Thymus (tissue), 11 donors: ENCODE measurements around the gene LAD1. TPM values are rescaled to one million over a fixed set of nuclear protein-coding genes. Genes with fewer than 3 reads are reported as not detected.

Source experiments
- DNase-seq, 9 donors: peaks; one replicate each; pipeline ENCODE4 v3.0.0-alpha.2; 2013; ENCODE audit warnings: low spot score in 9 of 9, low read depth in 6 of 9, missing footprints in 1 of 9
- H3K27ac ChIP-seq, 2 donors: one replicate each; pipeline ENCODE4 v1.5.1; 2013; ENCODE audit warnings: control low read depth in 1 of 2, low read depth in 1 of 2, low read length in 1 of 2, mild to moderate bottlenecking in 1 of 2, moderate library complexity in 1 of 2
- H3K27me3 ChIP-seq, 2 donors: one replicate each; pipeline ENCODE4 v1.5.1; 2013; ENCODE audit warnings: low read length in 1 of 2; ENCODE audit not compliant: control insufficient read depth in 2 of 2, insufficient read depth in 1 of 2
- H3K36me3 ChIP-seq, 2 donors: one replicate each; pipeline ENCODE4 v1.5.1; 2013; ENCODE audit warnings: low read length in 1 of 2, mild to moderate bottlenecking in 1 of 2, moderate library complexity in 1 of 2; ENCODE audit not compliant: control insufficient read depth in 2 of 2, insufficient read depth in 2 of 2
- H3K4me1 ChIP-seq, 2 donors: one replicate each; pipeline ENCODE4 v1.5.1; 2013; ENCODE audit warnings: low read length in 2 of 2; ENCODE audit not compliant: control insufficient read depth in 2 of 2, insufficient read depth in 2 of 2
- H3K4me3 ChIP-seq, 2 donors: one replicate each; pipeline ENCODE4 v1.5.1; 2013; ENCODE audit warnings: low read length in 2 of 2, control low read depth in 1 of 2, mild to moderate bottlenecking in 1 of 2
- H3K9me3 ChIP-seq, 2 donors: one replicate each; pipeline ENCODE4 v1.5.1; 2013; ENCODE audit warnings: low read length in 1 of 2, mild to moderate bottlenecking in 1 of 2; ENCODE audit not compliant: control insufficient read depth in 2 of 2, insufficient read depth in 1 of 2
- WGBS: extraction: QIAGEN DNeasy Blood & Tissue Kit; methylation state at CpG from one replicate; pipeline ENCODE4 v1.1.7; 2013; 5-methylcytosine and 5-hydroxymethylcytosine counted together
- polyA plus RNA-seq: library from polyadenylated mRNA; stranded (reverse); fragments of 200-250 nt; gene quantifications from one replicate; pipeline ENCODE4 v1.2.3, GENCODE V29; 2013
- total RNA-seq: library from RNA; stranded (reverse); fragments of 120-200 nt; gene quantifications from one replicate; pipeline ENCODE4 v1.2.4, GENCODE V29; 2013
- donor health status: healthy.

The LAD1 gene
- total and polyA plus RNA-seq, 2 donors: 9.1 to 19.5 TPM

DNA sequence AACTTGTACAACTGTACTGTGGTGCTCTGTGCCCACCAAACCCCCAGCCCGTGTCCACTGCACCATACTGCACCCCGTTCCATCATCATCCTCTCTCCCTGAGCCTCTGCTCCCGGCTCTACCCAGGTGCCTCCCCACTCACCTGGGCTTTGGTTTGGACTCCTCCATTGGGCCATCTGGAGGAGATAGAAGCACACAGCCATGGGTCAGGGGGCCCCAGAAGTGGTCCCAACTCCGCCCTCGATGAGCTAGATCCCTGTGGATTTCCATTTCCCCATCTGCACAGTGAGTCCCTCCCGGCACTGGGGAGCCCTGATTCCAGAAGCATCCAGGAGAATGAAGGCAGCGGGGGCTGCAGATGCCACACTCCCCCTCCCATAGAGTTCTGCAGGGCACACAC, 32.4 kb downstream of the LAD1 start:
- H3K9me3 ChIP-seq: no peaks in the 10 kb centered on the region
- 80% methylated on average over 7 of the region's 7 CpGs for WGBS
- H3K4me1 ChIP-seq: no peaks in the 10 kb centered on the region
- H3K36me3 ChIP-seq: no peaks in the 10 kb centered on the region
- H3K27ac ChIP-seq: no peak overlapping the region
- H3K4me3 ChIP-seq: no peak overlapping the region
- no peak for DNase-seq
- H3K27me3 ChIP-seq: peaks cover 0 to 8% of the 10 kb centered on the region in 2 donors

DNA sequence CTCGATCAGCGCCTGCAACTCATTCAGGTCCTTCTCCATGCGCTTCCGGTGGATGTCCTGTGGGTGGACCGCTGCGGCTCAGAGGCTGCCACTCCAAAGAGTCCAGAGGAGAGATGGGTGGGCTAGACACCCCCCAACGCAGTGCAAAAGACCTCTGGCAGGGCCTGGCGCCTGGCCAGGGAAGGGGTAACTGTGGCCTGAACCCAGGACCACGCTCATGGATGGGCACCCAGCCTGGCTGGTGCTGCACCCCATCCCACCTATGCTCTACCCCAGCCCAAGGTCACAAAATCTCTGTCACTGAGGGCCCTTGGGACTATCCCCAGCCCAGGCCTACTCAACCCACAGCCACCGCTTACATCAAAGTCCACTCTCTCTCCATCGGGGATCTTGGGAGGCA, 33.9 kb downstream of the LAD1 start:
- Histone ChIP-seq H3K9me3 (no peaks in the 10 kb centered on the region), H3K27ac (no peak overlapping the region), H3K4me3 (no peak overlapping the region), H3K4me1 (no peaks in the 10 kb centered on the region), H3K27me3 (peaks cover 0 to 7% of the 10 kb centered on the region in 2 donors), H3K36me3 (no peaks in the 10 kb centered on the region)
- DNase-seq: no peak
- 86% methylated on average over 11 of the region's 11 CpGs for WGBS

GRCh38 chr1:201364808-201365105, 34.4 kb downstream of the LAD1 start:
- DNase-seq: no peak
- Histone ChIP-seq H3K9me3 (no peaks in the 10 kb centered on the region), H3K4me3 (no peak overlapping the region), H3K4me1 (no peaks in the 10 kb centered on the region), H3K27me3 (peaks cover 0 to 7% of the 10 kb centered on the region in 2 donors), H3K36me3 (no peaks in the 10 kb centered on the region), H3K27ac (no peak overlapping the region)
- WGBS: 93% methylated on average over 6 of the region's 6 CpGs

- no peaks in the 10 kb centered on the region for H3K4me1 ChIP-seq
- DNase-seq: no peak
- WGBS: 64% methylated on average over 8 of the region's 8 CpGs
- no peak overlapping the region for H3K27ac ChIP-seq
- no peak overlapping the region for H3K4me3 ChIP-seq
- no peaks in the 10 kb centered on the region for H3K36me3 ChIP-seq
- no peaks in the 10 kb centered on the region for H3K9me3 ChIP-seq
- peaks cover 0 to 7% of the 10 kb centered on the region in 2 donors for H3K27me3 ChIP-seq
Observed at GRCh38 chr1:201363467-201363866, 35.7 kb downstream of the LAD1 start.

- H3K4me3 ChIP-seq: no peak overlapping the region
- H3K27ac ChIP-seq: no peak overlapping the region
- H3K4me1 ChIP-seq: no peaks in the 10 kb centered on the region
- no peaks in the 10 kb centered on the region for H3K9me3 ChIP-seq
- DNase-seq: no peak
- H3K27me3 ChIP-seq: peaks cover 0 to 7% of the 10 kb centered on the region in 2 donors
- 91% methylated on average over 3 of the region's 3 CpGs for WGBS
- H3K36me3 ChIP-seq: no peaks in the 10 kb centered on the region
Observed at GRCh38 chr1:201362906-201363305, 36.2 kb downstream of the LAD1 start.

GRCh38 chr1:201361652-201362504, 37.2 kb downstream of the LAD1 start:
- Histone ChIP-seq H3K4me1 (no peaks in the 10 kb centered on the region), H3K9me3 (no peaks in the 10 kb centered on the region), H3K36me3 (no peaks in the 10 kb centered on the region), H3K27ac (no peak overlapping the region), H3K27me3 (peaks cover 0 to 7% of the 10 kb centered on the region in 2 donors), H3K4me3 (no peak overlapping the region)
- 39% methylated on average over 10 of the region's 10 CpGs for WGBS
- peak in 2 of 9 donors; percentile 28 for DNase-seq

GRCh38 chr1:201360901-201361651, 38.0 kb downstream of the LAD1 start:
- Histone ChIP-seq H3K27me3 (peaks cover 0 to 7% of the 10 kb centered on the region in 2 donors), H3K27ac (no peak overlapping the region), H3K4me3 (no peak overlapping the region), H3K4me1 (no peaks in the 10 kb centered on the region), H3K9me3 (no peaks in the 10 kb centered on the region), H3K36me3 (no peaks in the 10 kb centered on the region)
- 90% methylated on average over 15 of the region's 15 CpGs for WGBS
- no peak for DNase-seq

- H3K27ac ChIP-seq: no peak overlapping the region
Observed at GRCh38 chr1:201360486-201360885, 38.6 kb downstream of the LAD1 start.

GRCh38 chr1:201359873-201360210, 39.3 kb downstream of the LAD1 start:
- Histone ChIP-seq H3K4me3 (no peak overlapping the region), H3K27ac (no peak overlapping the region), H3K27me3 (peaks cover 0 to 7% of the 10 kb centered on the region in 2 donors), H3K4me1 (no peaks in the 10 kb centered on the region), H3K9me3 (no peaks in the 10 kb centered on the region), H3K36me3 (no peaks in the 10 kb centered on the region)
- DNase-seq: no peak
- WGBS: 90% methylated on average over 2 of the region's 2 CpGs

More at GRCh38 chr1:201360486-201360885, 38.6 kb downstream of the LAD1 start:
- no peaks in the 10 kb centered on the region for H3K9me3 ChIP-seq
- H3K4me3 ChIP-seq: no peak overlapping the region
- peaks cover 0 to 7% of the 10 kb centered on the region in 2 donors for H3K27me3 ChIP-seq
- 93% methylated on average over 7 of the region's 7 CpGs for WGBS
- no peaks in the 10 kb centered on the region for H3K36me3 ChIP-seq
- H3K4me1 ChIP-seq: no peaks in the 10 kb centered on the region
- no peak for DNase-seq
